ENCODE measurements around the gene SPSB4. TPM values are rescaled to one million over a fixed set of nuclear protein-coding genes. Genes with fewer than 3 reads are reported as not detected.

The SPSB4 gene
- total and polyA plus RNA-seq, 4 donors: 0.19 to 1.9 (median 0.87) TPM

- H3K4me3 ChIP-seq (ENCODE audit: low read depth in 1 of 3, low read length in 3 of 3): no peak overlapping the region
Observed at GRCh38 chr3:141095546-141095937, 44.4 kb downstream of the SPSB4 start.

More at GRCh38 chr3:141095546-141095937, 44.4 kb downstream of the SPSB4 start:
- WGBS: 96% methylated on average over 1 of the region's 1 CpG
- peaks cover 0 to 4% (median 0%) of the 10 kb centered on the region in 4 donors for H3K9me3 ChIP-seq (ENCODE audit: control insufficient read depth in 4 of 4, low read length in 3 of 4)
- no peak for DNase-seq (ENCODE audit: low spot score)
- no peaks in the 10 kb centered on the region for H3K36me3 ChIP-seq (ENCODE audit: control insufficient read depth in 4 of 4, insufficient read depth in 3 of 4, low read depth in 1 of 4, low read length in 3 of 4)
- TF ChIP-seq RAD21 (IDR thresholded peaks at IDR 0.05) (no peak), YY1 (IDR thresholded peaks at IDR 0.05) (no peak), FOXA2 (IDR thresholded peaks at IDR 0.05) (no peak), ATF3 (IDR thresholded peaks at IDR 0.05) (no peak), ZBTB33 (IDR thresholded peaks at IDR 0.05) (no peak), MAX (IDR thresholded peaks at IDR 0.05) (no peak), HNF4A (conservative IDR thresholded peaks at IDR 0.05) (no peak), JUND (IDR thresholded peaks at IDR 0.05) (no peak), CTCF (IDR thresholded peaks at IDR 0.05; ENCODE audit: low read depth, low read length, missing input control) (no peak), SP1 (IDR thresholded peaks at IDR 0.05) (no peak), REST (IDR thresholded peaks at IDR 0.05) (no peak), HNF4G (IDR thresholded peaks at IDR 0.05) (no peak), FOXA1 (IDR thresholded peaks at IDR 0.05) (no peak), GABPA (IDR thresholded peaks at IDR 0.05 in 1 of 2, conservative IDR thresholded peaks at IDR 0.05 in 1 of 2) (no peak), TAF1 (conservative IDR thresholded peaks at IDR 0.05) (no peak), NR2F2 (IDR thresholded peaks at IDR 0.05) (no peak), RXRA (IDR thresholded peaks at IDR 0.05) (no peak), EGR1 (IDR thresholded peaks at IDR 0.05; ENCODE audit: low read depth in 2 of 2) (no peak)
- no peak overlapping the region for H3K9ac ChIP-seq (ENCODE audit: low read depth in 1 of 2, low read length in 2 of 2)
- H3K4me1 ChIP-seq (ENCODE audit: control insufficient read depth in 4 of 4, insufficient read depth in 4 of 4, low read length in 3 of 4): no peaks in the 10 kb centered on the region
- no peaks in the 10 kb centered on the region for H3K27me3 ChIP-seq (ENCODE audit: control insufficient read depth in 4 of 4, insufficient read depth in 4 of 4, low read length in 3 of 4)
- no peak overlapping the region for H3K27ac ChIP-seq (ENCODE audit: low read depth in 1 of 2, low read length in 2 of 2)

All from liver (tissue), 9 donors.